Myocyte (in vitro differentiated cells): Measurements from ENCODE around the gene LYST. TPM values are rescaled to one million over a fixed set of nuclear protein-coding genes. Genes with fewer than 3 reads are reported as not detected.
"Not testable (repeated sequence)": the region's sequence is repeated elsewhere in the genome, so short reads cannot be mapped to it uniquely, and the experiment has no call there.

Experiments used
- DNase-seq: peaks from one replicate; pipeline ENCODE4 v3.0.0-alpha.2; 2012; ENCODE audit warnings: low read depth
- total RNA-seq: library from RNA; depleted of rRNA; stranded (reverse); fragments of >200 nt; gene quantifications from 2 replicates; pipeline ENCODE4 v1.2.3, GENCODE V29; 2014

Gene LYST
- total RNA-seq, 1 donor from 2014 or later = 11.3 TPM

DNA sequence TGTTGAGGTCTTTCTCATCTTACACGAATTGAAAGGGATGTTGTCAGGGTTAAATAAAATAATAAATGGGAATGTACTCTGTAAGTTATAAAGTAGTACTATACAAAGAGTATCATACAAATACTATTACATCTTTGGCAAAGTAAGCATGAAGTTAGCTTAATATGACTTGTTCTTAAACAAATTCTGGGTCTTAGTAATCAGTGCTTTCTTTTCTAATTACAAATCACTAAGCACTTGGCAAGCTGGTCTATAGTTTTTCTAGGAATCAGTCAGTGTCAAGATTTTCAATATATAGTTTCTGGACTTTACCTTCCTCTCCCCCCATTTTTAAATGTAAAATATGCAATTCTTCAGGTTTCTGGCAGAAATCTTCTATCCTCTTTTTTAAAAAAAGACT, 6.9 kb downstream of the LYST start:
- no peak for DNase-seq

DNA sequence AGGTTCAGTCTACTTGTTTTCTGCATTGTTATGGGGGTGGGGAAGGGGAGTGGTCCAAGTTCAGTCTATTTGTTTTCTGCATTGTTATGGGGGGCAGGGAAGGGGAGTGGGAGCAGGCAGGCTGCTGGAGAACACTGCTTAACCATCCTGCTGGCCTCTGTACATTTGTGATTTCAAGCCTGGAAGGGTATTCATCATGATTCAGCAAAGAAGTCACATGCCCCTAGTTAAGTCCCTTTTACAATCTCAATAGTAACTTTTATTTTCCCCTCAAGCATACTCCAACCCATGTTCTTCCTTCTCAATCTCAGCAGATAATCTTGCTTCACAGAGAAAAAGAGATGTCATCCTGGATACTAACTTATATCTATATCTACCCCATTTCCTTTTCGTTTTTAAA, 7.9 kb downstream of the LYST start:
- DNase-seq = no peak

DNA sequence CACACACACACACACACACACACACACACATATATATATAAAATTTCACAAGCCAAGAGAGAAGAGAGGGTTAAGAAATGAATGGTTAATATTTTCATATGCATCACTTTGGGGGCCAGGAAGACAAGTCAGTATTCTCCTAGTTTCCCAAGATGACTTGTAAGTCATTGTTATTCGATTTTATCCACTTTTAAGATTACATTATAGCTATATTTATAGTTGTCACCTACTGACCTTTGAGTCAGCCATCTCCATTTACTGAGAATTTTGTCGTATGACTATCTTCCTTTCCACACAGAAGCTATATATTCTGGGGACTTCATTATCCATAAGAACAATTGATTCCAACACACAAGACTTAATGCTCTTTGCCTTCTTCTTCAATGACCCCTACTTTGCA, 8.9 kb downstream of the LYST start:
- no peak for DNase-seq

DNA sequence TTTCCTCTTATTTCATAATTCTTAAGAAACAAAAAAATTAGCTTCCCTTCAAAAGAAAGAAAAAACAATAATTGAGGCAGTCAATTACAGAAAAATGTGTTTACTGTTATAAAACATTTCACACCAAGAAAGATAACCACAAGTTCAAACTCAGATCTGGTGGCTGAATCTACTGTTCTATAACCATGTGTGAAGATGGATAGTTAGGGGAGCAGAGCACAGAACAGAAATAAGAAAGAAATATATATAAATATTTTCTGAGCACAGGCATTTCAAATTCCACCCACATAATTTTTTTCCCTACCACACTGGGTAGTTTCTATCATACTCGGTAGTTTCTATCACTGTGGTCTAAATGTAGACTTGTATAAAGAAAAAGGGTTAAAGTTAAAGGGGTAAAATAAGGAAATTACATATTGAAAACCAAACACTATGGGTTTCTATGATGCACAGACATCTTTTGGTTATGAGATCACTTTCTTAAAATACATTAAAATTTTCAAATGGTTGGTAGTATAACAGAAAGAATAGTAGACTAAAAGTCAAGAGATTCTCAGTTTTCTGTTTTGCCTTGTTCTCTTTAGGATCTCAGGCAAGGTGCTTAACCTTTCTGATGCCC, 10.8 kb downstream of the LYST start:
- DNase-seq = no peak

DNA sequence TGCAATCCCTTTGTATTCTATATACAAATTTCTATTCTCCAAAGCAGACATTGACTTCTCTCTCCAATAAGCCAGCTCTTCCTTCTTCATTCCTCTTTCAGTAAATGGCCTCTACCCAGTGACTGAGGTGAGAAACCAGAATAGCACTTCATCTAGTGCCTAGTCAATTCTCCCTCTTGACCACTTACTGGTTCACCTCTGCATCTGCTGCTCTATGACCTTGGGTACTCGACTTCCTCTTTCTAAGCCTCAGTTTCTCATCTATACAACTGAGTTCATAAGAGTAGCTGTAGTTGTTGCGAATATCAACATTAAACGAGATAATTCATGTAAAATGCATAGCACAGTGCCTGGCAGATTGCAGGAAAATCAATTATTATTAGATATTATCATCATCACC, 12.4 kb downstream of the LYST start:
- DNase-seq = no peak

DNA sequence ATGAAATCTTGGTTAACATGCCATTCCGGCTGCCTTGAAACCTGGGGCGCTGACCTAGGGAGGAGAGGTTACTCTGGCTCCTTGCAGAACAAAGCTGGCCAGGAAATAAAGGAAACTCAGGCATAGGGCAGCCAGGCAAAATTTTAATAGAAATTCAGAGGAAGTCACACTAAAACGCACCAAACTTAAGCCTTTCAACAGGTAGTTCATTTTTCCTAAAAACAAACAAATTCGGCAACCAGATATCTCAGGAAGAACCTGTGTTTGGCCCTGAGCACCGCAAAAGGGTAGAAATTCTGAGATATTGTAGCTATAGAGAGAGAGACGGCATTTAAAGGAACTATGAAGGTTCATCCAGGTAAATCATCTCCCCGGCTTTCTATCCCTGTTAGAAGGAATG, 13.1 kb downstream of the LYST start:
- DNase-seq = no peak

DNA sequence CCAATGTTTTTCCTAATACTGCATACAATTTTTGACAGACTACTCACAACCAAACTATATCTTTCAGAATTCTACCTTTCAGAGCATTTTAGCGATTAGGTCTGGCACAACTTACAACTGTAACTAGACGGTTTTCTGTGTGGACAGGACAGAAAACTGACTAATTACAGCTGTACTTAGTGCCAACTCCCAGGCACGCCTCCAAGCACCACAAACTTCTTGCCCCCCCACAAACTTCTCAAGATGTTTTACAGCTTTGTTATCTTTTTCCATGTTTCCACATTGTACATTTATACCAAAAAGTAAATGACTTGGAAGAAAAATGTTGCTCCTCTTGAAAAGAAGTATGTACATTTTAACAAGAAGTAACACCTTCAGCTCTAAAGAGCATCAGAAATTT, 13.8 kb downstream of the LYST start:
- no peak for DNase-seq

DNA sequence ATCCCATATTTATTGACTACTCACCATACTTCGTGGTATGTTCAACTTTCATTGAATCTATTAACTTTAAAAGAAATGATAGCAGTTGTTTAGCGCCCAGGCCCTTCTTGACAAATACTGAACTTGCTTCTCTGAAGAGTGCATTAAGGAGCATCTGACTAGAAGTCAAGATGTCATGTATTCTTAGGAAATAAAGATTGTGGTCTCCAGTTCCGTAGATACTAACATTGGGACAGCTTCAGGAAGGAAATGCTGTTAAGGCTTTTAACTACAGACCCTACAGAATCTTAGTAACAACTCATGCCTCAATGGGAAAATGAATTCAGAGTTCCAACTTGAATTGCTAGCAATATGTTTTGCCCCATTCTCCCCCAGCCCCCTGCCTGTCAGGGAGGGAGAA, 14.8 kb downstream of the LYST start:
- DNase-seq = no peak

DNA sequence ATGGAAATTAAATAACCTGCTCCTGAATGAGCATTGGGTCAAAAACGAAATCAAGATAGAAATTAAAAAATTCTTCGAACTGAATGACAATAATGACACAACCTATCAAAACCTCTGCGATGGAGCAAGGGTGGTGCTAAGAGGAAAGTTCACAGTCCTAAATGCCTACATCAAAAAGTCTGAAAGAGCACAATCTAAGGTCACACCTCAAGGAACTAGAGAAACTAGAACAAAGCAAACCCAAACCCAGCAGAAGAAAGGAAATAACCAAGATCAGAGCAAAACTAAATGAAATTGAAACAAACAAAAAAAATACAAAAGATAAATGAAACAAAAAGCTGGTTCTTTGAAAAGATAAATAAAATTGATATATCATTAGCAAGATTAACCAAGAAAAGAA, 18.5 kb downstream of the LYST start:
- not testable (repeated sequence) for DNase-seq

DNA sequence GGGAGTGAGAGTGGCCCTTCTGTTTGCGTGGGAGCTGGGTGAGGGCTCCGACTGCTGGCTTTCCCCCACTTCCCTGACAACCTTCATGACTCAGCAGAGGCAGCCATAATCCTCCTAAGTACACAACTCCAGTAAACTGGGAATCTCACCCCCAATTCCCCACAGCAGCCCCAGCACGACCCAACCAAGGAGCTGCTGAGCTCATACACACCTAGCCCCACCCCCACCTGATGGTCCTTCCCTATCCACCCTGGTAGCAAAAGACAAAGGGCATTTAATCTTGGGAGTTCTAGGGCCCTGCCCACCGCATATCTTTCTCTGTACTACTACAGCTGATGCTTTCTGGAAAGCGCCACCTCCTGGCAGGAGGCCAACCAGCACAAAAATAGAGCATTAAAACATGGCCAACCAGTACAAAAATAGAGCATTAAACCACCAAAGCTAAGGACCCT, 21.0 kb downstream of the LYST start:
- DNase-seq = peak; percentile 34

DNA sequence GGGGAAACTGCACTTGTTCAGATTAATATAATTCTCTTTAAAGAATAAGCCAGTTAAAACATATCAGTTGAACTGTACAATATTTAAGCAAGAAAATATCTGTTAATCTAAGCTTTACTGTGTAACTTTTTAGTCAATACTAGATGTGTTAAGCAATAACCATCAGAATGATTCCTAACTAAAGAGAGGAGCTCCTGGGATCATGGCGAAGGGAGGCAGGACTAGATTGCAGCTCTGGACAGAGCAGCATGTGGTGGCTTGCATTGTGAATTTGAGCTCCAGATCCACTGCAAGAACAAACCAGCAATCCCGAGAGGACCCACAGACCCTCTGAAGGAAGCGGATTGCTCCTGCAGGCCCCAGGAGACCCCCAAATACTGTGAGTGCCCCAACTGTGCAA, 21.9 kb downstream of the LYST start:
- no peak for DNase-seq

DNA sequence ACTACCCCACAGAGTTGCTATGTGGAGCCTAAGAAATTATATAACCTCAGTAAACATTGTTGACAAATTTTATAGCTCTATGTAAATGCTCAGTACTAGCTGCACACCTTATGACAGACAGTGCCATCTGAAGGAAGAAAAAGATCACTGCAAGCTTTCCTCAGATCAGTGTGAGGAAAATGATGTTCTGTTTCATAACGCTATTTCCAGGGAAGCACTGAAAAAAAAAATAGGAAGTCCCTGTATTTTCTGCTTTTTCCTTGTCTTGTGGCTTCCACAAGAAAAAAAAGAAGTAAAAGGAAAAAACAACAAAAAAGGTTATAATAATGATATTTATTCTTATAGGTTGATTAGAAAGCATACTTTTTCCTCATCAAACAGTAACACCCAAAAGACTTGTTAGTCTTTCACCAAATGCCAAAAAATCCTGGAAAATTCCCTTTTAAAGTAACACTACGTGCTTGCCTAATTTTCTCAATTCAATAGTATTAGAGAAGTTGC, 23.2 kb downstream of the LYST start:
- peak; percentile 35 for DNase-seq

DNA sequence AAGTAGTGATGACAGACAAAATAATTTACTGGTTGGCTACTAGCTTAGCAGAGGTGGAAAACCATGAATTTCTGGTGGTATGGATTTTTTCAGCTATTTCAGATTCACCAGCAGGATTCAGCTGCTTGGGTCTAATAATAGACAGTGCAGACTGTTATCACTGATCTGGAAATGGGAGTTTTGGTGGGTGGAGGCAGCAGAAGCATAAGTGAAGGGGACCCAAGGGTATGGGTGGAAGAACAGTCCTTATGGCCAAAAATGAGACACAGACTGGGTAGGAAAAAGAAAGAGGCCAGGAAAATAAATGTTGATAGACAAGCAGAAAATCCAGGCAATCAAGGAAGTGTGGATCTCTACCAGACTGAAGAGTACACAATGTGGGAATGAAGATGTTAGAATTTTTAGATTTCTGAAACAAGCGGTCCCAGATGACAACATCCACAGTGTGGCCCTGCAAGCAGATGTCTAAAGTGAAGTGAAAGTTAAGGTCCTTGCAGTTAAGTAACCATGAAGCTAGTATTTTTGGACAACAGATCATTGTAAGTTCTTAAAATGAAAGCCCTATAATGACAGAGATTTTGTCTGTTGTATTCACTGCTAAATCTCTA, 24.7 kb downstream of the LYST start:
- no peak for DNase-seq

DNA sequence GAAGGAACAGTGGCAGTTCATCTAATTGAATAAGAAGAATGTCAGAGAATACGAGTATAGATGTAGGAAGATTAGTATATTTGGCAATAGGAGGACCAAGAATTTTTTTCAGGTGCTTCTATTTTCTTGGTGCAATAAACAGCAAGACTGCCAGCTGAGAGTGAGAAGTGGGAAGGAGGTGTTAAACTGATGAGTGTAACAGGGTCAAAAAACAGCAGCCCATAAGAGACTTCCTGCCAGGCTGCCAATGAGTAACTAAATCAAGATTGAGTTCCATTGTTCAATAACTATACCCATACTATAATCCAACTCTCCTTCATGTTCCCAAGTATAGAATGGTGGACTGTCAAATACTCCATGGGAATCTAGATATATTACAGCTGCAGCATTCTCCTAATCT, 28.7 kb downstream of the LYST start:
- DNase-seq = no peak

DNA sequence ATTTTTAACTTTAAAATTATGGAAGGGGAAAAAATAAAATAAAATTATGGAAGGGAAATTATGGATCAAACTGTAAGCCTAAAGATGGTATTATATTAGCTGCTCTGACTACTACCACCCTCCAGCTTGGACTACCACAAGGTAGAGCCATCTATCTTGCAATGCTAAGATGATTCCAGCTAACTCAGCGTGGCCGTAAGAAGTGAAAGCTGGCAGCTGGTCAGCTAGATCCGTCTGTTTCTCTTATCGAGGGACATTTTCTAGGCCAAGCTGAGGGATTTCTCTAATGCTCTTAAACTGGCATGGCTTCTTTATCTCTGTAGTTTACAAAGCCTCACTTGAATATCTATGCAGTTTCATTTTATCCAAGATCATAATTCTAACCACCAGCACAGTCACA, 31.5 kb downstream of the LYST start:
- DNase-seq = no peak

DNA sequence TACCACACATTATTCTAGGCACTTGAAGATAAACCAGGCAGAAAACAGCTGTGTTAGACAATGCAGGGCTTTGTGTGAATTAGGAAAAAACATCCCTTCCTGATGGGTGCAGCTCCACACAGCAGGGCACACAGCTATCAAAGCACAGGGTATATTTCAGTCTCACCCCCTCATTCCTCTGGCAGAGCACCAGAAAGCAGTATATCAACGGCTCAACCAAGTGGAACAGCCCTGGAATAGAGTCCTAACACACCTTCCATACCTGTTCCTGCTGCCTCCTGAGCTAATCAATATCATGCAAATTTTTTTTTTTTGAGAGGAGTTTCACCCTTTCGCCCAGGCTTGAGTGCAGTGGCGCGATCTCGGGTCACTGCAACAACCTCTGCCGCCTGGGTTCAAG, 32.1 kb downstream of the LYST start:
- no peak for DNase-seq

DNA sequence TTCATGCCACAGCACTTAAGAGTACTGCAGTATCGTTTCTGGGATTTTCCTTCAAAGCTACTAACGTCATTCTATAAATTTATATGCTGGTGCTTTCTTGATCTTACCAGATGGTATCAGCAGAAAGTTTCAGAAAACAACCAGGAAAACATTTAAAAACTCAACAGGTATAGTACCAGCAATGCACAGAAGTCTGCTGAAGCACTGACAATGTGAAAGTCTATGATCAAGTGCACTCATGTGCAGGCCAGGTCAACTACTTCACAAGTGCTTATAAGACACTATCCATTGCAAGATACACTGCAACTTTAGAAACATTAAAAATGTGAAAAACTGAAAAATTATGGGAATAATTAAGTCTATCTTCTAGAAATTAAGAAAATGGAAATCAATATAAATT, 34.7 kb downstream of the LYST start:
- no peak for DNase-seq

DNA sequence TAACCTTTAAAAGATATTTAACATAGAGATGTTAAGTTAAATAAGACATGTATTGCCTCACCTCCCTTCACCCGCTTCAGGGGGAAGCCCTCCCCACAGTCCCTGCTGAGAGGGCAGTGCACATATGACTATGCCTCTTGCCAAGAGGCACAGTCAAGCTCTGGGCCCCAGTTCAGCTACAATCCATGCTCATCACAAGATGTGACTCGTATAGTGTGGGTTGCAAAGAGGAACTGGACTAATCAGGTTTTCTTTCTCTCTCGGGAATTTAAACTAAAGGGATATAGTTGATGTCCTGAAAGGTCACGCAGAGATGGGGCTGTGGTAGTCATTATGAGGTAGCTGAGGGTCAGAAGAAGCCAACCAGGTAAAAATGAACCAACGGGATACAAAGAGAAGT, 35.6 kb downstream of the LYST start:
- peak; percentile 9 for DNase-seq

DNA sequence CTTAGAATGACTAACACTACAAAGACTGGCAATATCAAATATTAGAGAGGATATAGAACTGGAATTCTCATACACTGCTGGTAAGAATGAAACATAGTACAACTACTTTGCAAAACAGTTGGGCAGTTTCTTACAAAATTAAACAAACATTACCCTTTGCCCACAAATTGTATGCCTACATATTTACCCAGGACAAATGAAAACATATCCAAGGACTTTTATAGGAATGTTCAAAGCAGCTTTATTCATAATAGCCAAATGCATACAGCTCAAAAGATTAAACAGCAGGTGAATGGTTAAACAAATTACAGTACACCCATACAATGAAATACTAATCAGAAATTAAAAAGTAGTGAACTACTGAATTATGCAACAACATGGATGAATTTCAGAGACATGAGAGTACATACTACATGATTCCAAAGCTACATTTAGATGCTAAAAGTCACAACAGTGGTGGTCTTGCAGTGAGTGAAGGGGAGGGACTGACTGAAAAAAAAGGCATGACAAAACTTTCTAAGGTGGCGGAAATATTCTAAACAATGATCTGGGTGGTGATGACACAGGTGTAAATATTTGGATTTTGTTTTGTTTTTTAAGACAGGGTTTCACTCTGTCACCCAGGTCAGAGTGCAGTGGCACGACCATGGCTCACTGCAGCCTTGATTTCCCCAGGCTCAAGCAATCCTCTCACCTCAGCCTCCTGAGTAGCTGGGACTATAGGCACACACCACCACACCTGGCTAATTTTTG, 40.4 kb downstream of the LYST start:
- no peak for DNase-seq

DNA sequence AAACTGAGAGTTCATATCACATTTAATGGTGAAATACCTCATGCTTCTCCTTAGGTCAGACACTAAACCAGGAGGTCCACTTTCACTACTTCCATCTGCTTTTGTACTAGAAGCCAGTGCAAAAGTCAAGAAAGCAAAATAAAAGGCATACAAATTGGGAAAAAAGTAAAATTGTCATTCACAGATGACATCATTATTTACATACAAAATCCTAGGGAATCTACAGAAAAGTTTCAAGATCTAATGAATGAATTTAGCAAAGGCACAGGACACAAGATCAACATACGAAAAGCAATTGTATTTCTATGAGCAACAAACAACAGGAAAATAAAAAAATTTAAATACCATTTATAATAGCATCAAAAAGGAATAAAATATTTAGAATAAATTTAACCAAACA, 41.5 kb downstream of the LYST start:
- no peak for DNase-seq

DNA sequence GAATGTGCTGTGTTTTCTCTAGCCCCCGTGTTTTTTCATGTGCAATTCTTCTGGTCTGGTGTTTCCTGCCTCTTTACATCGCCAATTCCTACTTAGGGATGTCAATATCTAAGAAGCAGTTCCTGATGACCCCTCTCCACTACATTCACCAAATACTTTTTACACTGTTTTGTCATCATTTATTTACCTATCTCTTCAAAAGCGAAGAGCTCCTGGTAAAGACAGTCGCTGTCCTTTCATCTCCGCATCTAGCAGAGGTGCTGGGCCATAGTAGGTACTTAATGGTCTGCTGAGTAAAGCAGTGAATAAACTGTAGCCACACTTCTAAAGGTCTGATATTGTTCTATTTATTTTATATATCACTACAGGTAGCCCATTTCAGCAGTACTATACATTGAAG, 43.0 kb downstream of the LYST start:
- no peak for DNase-seq

DNA sequence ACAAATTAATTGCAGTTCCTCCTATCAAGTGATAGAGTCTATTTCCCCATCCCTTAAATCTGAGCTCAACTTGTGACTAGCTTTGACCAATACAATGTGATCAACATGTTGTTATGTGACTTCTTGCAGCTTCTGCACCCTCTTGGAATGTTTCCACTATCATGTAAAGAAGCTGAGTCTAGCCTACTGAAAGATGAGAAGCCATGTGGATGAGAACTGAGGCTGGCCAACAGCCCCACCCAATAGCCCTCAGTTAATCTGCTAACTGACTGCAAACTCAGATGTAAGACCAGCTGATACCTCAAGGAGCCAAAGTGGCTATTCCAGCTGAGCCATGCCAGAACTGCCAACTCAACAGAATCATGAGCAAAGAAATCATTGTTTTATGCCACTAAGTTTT, 44.0 kb downstream of the LYST start:
- peak; percentile 44 for DNase-seq
